ENCODE data around the gene XPO4. TPM values are rescaled to one million over a fixed set of nuclear protein-coding genes. Genes with fewer than 3 reads are reported as not detected.
A peak's percentile ranks its signal among the peaks of the same experiment; 100 is the strongest.

The XPO4 gene
- total RNA-seq, 1 experiment from 2014 or later = 16.2 TPM

DNA sequence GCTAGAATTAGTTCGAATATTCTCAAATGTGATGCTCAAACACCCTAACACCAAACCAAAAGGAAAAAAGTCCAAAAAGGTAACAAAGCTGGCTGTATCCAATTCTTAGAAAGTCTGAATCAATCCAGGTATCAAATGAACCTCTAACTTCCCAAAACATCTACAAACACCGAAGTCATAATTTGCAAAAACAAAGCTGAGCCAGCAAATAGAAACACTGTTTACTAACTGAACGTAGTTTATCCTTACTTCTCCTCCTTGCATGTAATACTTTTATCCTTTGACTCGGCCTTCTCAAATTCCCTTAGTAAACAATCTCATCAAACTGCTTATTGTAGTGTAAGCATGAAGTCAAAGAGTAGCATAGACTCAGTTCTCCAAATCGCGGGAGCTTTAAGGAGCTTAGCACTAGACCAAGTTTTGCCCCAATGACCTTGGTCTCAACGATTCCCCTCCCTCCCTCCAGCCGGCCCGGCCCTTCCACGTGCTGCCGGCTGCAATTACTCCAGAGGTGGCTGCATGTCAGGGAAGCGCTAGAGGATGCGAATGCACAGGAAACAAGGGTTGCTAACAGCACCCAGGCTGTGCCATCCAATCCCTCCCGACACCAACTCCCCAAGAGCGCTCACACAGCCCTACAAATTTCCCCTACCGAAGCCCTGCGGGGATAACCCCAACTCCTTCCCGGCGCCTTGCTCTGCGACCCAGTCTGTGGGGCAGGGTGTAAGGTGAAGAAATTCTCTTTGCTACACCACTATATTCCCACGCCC lies 693 bp downstream of the XPO4 start:
- peaks cover 9% of the 10 kb centered on the region; the same call in 1 of the 2 replicates for H3K4me1 ChIP-seq (ENCODE audit: control insufficient read depth, insufficient read depth, low read length)
- BruUV-seq (replicated peaks) = TSS peak; percentile 85
- ATAC-seq (peak; percentile 57), DNase-seq (ENCODE audit: low read depth, low spot score) (no peak)
- no peak; the same call in 1 of the 2 replicates for TF ChIP-seq POLR2AphosphoS5 (IDR thresholded peaks at IDR 0.05; ENCODE audit: low read depth, low read length)
- TF ChIP-seq, protein P1, sequence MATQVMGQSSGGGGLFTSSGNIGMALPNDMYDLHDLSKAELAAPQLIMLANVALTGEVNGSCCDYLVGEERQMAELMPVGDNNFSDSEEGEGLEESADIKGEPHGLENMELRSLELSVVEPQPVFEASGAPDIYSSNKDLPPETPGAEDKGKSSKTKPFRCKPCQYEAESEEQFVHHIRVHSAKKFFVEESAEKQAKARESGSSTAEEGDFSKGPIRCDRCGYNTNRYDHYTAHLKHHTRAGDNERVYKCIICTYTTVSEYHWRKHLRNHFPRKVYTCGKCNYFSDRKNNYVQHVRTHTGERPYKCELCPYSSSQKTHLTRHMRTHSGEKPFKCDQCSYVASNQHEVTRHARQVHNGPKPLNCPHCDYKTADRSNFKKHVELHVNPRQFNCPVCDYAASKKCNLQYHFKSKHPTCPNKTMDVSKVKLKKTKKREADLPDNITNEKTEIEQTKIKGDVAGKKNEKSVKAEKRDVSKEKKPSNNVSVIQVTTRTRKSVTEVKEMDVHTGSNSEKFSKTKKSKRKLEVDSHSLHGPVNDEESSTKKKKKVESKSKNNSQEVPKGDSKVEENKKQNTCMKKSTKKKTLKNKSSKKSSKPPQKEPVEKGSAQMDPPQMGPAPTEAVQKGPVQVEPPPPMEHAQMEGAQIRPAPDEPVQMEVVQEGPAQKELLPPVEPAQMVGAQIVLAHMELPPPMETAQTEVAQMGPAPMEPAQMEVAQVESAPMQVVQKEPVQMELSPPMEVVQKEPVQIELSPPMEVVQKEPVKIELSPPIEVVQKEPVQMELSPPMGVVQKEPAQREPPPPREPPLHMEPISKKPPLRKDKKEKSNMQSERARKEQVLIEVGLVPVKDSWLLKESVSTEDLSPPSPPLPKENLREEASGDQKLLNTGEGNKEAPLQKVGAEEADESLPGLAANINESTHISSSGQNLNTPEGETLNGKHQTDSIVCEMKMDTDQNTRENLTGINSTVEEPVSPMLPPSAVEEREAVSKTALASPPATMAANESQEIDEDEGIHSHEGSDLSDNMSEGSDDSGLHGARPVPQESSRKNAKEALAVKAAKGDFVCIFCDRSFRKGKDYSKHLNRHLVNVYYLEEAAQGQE (IDR thresholded peaks at IDR 0.05; ENCODE audit: insufficient read depth in 1 of 2, low read depth in 2 of 2, low read length in 1 of 2) = no peak
- H3K4me3 ChIP-seq (ENCODE audit: low read depth in 2 of 2, low read length in 2 of 2) = peak overlapping the region; percentile 82 to 93
- in situ Hi-C loops (cut with HindIII; ENCODE audit: low pct_unique_long_range_greater_than_20kb, low sequenced_read_pairs) (no loop called here), intact Hi-C loops (cut with micrococcal nuclease; ENCODE audit: unreplicated experiment) (no loop called here)
- POLR2A ChIA-PET = no interaction called here
- no peaks in the 10 kb centered on the region for H3K9me3 ChIP-seq (ENCODE audit: control insufficient read depth, insufficient read depth, low read depth, low read length)
- no peaks in the 10 kb centered on the region for H3K27me3 ChIP-seq (ENCODE audit: control insufficient read depth, insufficient read depth, low read length)
- CTCF ChIA-PET = no interaction called here
- peak overlapping the region; percentile 81 for H3K27ac ChIP-seq (ENCODE audit: low read length)
- peaks cover 2% of the 10 kb centered on the region; the same call in 1 of the 2 replicates for H3K36me3 ChIP-seq (ENCODE audit: control insufficient read depth, insufficient read depth, low read length)

DNA sequence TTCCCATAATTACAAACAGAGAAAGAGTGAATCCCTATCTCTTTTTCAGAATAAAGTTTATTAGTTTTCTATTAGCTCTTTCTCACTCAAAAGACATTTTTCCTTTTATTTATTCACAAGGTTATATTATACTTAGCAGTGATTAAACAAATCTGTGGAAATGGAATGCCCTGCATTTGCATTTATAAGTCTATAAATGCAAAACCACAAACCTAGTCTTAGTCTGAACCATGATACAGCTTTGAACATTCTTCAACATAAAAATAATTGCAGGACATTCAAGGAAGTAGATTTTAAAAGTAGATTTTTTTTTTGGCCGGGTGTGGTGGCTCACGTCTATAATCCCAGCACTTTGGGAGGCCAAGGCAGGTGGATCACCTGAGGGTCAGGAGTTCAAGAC lies 8.3 kb downstream of the XPO4 start:
- H3K27ac ChIP-seq (ENCODE audit: low read length) = no peak overlapping the region
- ATAC-seq = no peak
- no peaks in the 10 kb centered on the region for H3K4me1 ChIP-seq (ENCODE audit: control insufficient read depth, insufficient read depth, low read length)
- H3K36me3 ChIP-seq (ENCODE audit: control insufficient read depth, insufficient read depth, low read length) = no peaks in the 10 kb centered on the region
- H3K9me3 ChIP-seq (ENCODE audit: control insufficient read depth, insufficient read depth, low read depth, low read length) = no peaks in the 10 kb centered on the region
- H3K4me3 ChIP-seq (ENCODE audit: low read depth in 2 of 2, low read length in 2 of 2) = no peak overlapping the region
- H3K27me3 ChIP-seq (ENCODE audit: control insufficient read depth, insufficient read depth, low read length) = no peaks in the 10 kb centered on the region
- CTCF ChIA-PET = interaction anchor here (1.1 kb wide), 1 partner anchor 30 kb away, joined by 3 read pairs; no protein-coding TSS in a partner anchor
- no peak for DNase-seq (ENCODE audit: low read depth, low spot score)
- TF ChIP-seq, protein P2, sequence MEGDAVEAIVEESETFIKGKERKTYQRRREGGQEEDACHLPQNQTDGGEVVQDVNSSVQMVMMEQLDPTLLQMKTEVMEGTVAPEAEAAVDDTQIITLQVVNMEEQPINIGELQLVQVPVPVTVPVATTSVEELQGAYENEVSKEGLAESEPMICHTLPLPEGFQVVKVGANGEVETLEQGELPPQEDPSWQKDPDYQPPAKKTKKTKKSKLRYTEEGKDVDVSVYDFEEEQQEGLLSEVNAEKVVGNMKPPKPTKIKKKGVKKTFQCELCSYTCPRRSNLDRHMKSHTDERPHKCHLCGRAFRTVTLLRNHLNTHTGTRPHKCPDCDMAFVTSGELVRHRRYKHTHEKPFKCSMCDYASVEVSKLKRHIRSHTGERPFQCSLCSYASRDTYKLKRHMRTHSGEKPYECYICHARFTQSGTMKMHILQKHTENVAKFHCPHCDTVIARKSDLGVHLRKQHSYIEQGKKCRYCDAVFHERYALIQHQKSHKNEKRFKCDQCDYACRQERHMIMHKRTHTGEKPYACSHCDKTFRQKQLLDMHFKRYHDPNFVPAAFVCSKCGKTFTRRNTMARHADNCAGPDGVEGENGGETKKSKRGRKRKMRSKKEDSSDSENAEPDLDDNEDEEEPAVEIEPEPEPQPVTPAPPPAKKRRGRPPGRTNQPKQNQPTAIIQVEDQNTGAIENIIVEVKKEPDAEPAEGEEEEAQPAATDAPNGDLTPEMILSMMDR (IDR thresholded peaks at IDR 0.05) = no peak
- TF ChIP-seq POLR2AphosphoS5 (IDR thresholded peaks at IDR 0.05; ENCODE audit: low read depth, low read length) (no peak), SIN3A (IDR thresholded peaks at IDR 0.05; ENCODE audit: borderline replicate concordance, insufficient read depth, low read depth, low read length) (no peak), TCF7L2 (IDR thresholded peaks at IDR 0.05; ENCODE audit: low read depth, low read length) (no peak)
- TF ChIP-seq, protein P1 (IDR thresholded peaks at IDR 0.05; ENCODE audit: insufficient read depth in 1 of 2, low read depth in 2 of 2, low read length in 1 of 2) = no peak
- POLR2A ChIA-PET = interaction anchor here (0.6 kb wide), 1 partner anchor 35 kb away, joined by 3 read pairs; no protein-coding TSS in a partner anchor
- in situ Hi-C loops (cut with HindIII; ENCODE audit: low pct_unique_long_range_greater_than_20kb, low sequenced_read_pairs) = no loop called here
- intact Hi-C loops (cut with micrococcal nuclease; ENCODE audit: unreplicated experiment) = no loop called here
- no TSS peak for BruUV-seq (replicated peaks)

All from Panc1 (cell line).